Measurements from ENCODE around the gene CHL1. TPM values are rescaled to one million over a fixed set of nuclear protein-coding genes. Genes with fewer than 3 reads are reported as not detected.

CHL1 gene
- polyA plus RNA-seq, 3 donors from 2014 or later = not detected

- no peak for DNase-seq
- H3K36me3 Mint-ChIP-seq = peaks cover 4 to 13% (median 5%) of the 10 kb centered on the region in 3 donors
- H3K4me1 Mint-ChIP-seq = peaks cover 0 to 6% of the 10 kb centered on the region in 2 donors
- H3K4me3 Mint-ChIP-seq = no peak overlapping the region
- H3K9me3 Mint-ChIP-seq = peaks cover 4 to 36% (median 11%) of the 10 kb centered on the region in 6 donors
- H3K27ac Mint-ChIP-seq = no peak overlapping the region
- peaks cover 11 to 15% (median 14%) of the 10 kb centered on the region in 3 donors for H3K27me3 Mint-ChIP-seq (ENCODE audit: low read depth in 3 of 3)
Measured at GRCh38 chr3:197149-197827, 725 bp downstream of the CHL1 start.

DNA sequence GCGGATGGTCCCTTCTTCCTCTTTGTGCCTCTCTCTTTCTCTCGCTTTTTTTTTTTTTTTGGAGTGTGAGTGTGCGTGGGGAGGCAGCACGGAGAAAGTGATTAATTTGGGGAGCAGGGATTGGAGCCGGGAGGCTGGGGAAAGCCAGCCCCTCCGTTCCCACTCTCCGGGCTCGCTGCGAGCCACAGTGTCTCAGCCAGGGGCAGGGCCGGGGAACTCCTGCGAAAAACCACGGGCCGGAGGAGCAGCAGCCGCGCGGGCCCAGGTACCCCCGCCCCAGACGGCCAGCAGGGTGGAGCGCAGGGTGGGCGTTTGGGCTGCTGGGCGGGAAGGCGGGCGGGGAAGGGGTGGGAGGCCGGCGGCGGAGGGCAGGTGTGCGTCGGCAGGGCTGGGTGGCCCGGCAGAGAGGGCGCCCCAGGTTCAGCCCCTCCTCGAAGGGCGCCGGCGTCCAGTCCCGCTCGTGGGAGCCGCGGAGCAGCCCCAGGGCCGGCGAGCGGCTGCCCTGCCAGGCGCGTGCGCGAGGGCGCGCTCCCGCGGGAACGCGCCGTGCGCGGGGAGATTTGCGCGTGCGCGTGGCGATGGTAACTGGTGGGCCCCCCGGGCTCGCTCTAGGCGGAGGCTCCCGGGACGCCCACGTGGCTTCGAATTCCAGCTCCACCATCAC lies 1.4 kb downstream of the CHL1 start:
- peaks cover 4 to 13% (median 5%) of the 10 kb centered on the region in 3 donors for H3K36me3 Mint-ChIP-seq
- peaks cover 9 to 15% (median 14%) of the 10 kb centered on the region in 3 donors for H3K27me3 Mint-ChIP-seq (ENCODE audit: low read depth in 3 of 3)
- no peak for DNase-seq
- peaks cover 2 to 38% (median 11%) of the 10 kb centered on the region in 6 donors for H3K9me3 Mint-ChIP-seq
- H3K4me1 Mint-ChIP-seq = peaks cover 0 to 6% of the 10 kb centered on the region in 2 donors
- no peak overlapping the region for H3K4me3 Mint-ChIP-seq
- H3K27ac Mint-ChIP-seq = no peak overlapping the region

DNA sequence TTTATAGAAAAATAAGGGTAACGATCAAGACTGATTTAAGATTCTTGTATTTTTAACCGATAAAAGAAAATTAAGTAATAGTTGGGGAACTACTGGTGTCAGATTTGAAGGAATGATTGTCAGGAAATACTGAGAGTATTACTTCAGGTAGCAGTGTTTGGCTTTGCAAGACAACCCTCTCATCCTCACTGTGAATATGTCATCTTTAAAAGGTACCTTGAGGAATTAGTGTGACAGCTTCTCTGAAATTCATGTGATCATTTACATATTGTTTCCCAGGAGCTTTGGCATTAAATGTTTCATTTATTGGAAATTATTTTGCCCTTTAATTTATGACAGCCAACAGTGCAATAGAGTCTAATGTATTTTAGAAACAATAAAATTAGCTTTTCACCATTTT lies 3.3 kb downstream of the CHL1 start:
- H3K9me3 Mint-ChIP-seq = peaks cover under 1 to 36% (median 8%) of the 10 kb centered on the region in 6 donors
- no peak overlapping the region for H3K4me3 Mint-ChIP-seq
- H3K27ac Mint-ChIP-seq = no peak overlapping the region
- peaks cover 9 to 12% (median 12%) of the 10 kb centered on the region in 3 donors for H3K27me3 Mint-ChIP-seq (ENCODE audit: low read depth in 3 of 3)
- H3K36me3 Mint-ChIP-seq = peaks cover 4 to 8% (median 5%) of the 10 kb centered on the region in 3 donors
- DNase-seq = no peak
- peaks cover 0 to 6% of the 10 kb centered on the region in 2 donors for H3K4me1 Mint-ChIP-seq

GRCh38 chr3:200758-201325 lies 4.3 kb downstream of the CHL1 start:
- Mint-ChIP-seq H3K27me3 (ENCODE audit: low read depth in 3 of 3) (peaks cover 7 to 12% (median 7%) of the 10 kb centered on the region in 3 donors), H3K36me3 (peaks cover 4 to 5% (median 5%) of the 10 kb centered on the region in 3 donors), H3K27ac (no peak overlapping the region), H3K4me1 (peaks cover 0 to 6% of the 10 kb centered on the region in 2 donors), H3K4me3 (no peak overlapping the region), H3K9me3 (peaks cover 0 to 26% (median 6%) of the 10 kb centered on the region in 6 donors)
- DNase-seq = no peak

GRCh38 chr3:204102-204501 lies 7.5 kb downstream of the CHL1 start:
- Mint-ChIP-seq H3K27me3 (ENCODE audit: low read depth in 3 of 3) (peaks cover 0 to 4% (median under 1%) of the 10 kb centered on the region in 3 donors), H3K4me3 (no peak overlapping the region), H3K9me3 (peaks cover 0 to 17% (median 1%) of the 10 kb centered on the region in 6 donors), H3K4me1 (no peaks in the 10 kb centered on the region), H3K27ac (no peak overlapping the region), H3K36me3 (no peaks in the 10 kb centered on the region)
- DNase-seq = no peak

DNA sequence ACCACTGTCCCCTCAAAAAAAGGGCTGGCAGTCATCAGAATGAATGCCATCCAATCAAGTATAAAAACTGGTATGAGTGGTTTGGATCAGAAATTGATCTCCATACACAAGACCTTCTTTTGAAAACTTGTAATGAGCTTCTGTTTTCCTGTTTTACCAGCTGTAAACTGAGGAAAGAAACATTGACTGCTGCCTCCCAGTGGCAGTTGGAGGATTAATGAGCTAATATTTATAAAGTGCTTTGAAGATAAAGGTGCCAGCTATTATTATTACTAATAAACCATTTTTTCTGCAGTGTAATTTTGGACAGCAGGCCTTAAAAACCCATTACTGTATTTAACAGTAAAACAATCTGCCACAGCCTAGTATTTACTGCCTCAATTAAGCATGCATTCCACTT lies 11.4 kb downstream of the CHL1 start:
- no peak for DNase-seq
- Mint-ChIP-seq H3K36me3 (no peaks in the 10 kb centered on the region), H3K4me1 (no peaks in the 10 kb centered on the region), H3K27ac (no peak overlapping the region), H3K9me3 (peaks cover 0 to 13% (median 3%) of the 10 kb centered on the region in 6 donors), H3K27me3 (ENCODE audit: low read depth in 3 of 3) (peaks cover 0 to 3% (median 0%) of the 10 kb centered on the region in 3 donors), H3K4me3 (no peak overlapping the region)

GRCh38 chr3:210669-211068 lies 14.1 kb downstream of the CHL1 start:
- H3K4me3 Mint-ChIP-seq = no peak overlapping the region
- H3K4me1 Mint-ChIP-seq = no peaks in the 10 kb centered on the region
- no peak overlapping the region for H3K27ac Mint-ChIP-seq

GRCh38 chr3:212432-212831 lies 15.9 kb downstream of the CHL1 start:
- H3K4me1 Mint-ChIP-seq = no peaks in the 10 kb centered on the region
- no peak for DNase-seq
- no peak overlapping the region for H3K4me3 Mint-ChIP-seq
- H3K27ac Mint-ChIP-seq = no peak overlapping the region
- H3K36me3 Mint-ChIP-seq = no peaks in the 10 kb centered on the region
- peaks cover 0 to 19% (median 5%) of the 10 kb centered on the region in 6 donors for H3K9me3 Mint-ChIP-seq
- H3K27me3 Mint-ChIP-seq (ENCODE audit: low read depth in 3 of 3) = no peaks in the 10 kb centered on the region

More at GRCh38 chr3:210669-211068, 14.1 kb downstream of the CHL1 start:
- no peaks in the 10 kb centered on the region for H3K27me3 Mint-ChIP-seq (ENCODE audit: low read depth in 3 of 3)
- no peaks in the 10 kb centered on the region for H3K36me3 Mint-ChIP-seq
- no peak for DNase-seq
- H3K9me3 Mint-ChIP-seq = peaks cover 0 to 19% (median 3%) of the 10 kb centered on the region in 6 donors

DNA sequence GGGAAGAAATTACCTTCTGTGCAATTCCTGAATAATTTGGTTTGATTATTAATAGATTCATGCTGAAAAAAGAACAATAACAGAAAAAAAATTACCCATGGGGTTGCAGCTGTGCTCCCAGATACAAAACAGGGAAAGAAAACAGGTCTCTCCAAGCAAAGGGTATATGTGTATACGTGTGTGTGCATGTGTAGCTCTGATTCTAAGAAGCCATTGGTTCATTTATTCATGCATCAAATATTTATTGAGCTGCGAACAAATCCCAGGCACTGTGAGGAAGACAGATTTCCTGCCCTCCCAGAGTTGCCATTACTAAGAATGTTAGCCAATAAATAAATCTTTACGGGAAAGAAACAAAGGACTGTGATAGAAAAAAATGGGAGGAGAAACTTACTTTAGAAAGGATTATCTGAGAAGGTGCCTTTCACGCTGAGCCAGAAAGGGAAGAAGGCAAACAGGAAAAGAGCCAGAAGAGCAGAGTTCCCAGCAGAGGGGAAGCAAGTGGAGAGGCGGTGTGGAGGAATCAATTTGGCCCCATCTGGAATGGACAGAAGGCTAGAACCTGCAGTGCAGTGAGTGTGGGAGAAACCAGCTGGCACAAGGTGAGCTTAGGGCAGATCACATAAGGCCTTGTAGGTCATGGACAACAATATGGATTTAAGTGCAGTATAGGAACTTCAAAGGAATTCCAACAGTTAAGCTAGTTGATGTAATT lies 20.7 kb downstream of the CHL1 start:
- Mint-ChIP-seq H3K9me3 (peaks cover 3 to 30% (median 9%) of the 10 kb centered on the region in 6 donors), H3K27ac (no peak overlapping the region), H3K36me3 (no peaks in the 10 kb centered on the region), H3K27me3 (ENCODE audit: low read depth in 3 of 3) (no peaks in the 10 kb centered on the region), H3K4me3 (no peak overlapping the region), H3K4me1 (no peaks in the 10 kb centered on the region)
- no peak for DNase-seq

GRCh38 chr3:217948-218347 lies 21.4 kb downstream of the CHL1 start:
- Mint-ChIP-seq H3K27ac (no peak overlapping the region), H3K4me1 (no peaks in the 10 kb centered on the region), H3K9me3 (peaks cover 3 to 32% (median 9%) of the 10 kb centered on the region in 6 donors), H3K4me3 (no peak overlapping the region), H3K36me3 (no peaks in the 10 kb centered on the region), H3K27me3 (ENCODE audit: low read depth in 3 of 3) (no peaks in the 10 kb centered on the region)
- DNase-seq = no peak

GRCh38 chr3:228442-229182 lies 32.0 kb downstream of the CHL1 start:
- no peak overlapping the region for H3K27ac Mint-ChIP-seq
- H3K4me1 Mint-ChIP-seq = no peaks in the 10 kb centered on the region
- no peaks in the 10 kb centered on the region for H3K36me3 Mint-ChIP-seq
- H3K27me3 Mint-ChIP-seq (ENCODE audit: low read depth in 3 of 3) = no peaks in the 10 kb centered on the region
- H3K4me3 Mint-ChIP-seq = no peak overlapping the region
- no peak for DNase-seq
- H3K9me3 Mint-ChIP-seq = peaks cover 5 to 27% (median 10%) of the 10 kb centered on the region in 6 donors

GRCh38 chr3:229183-229661 lies 32.7 kb downstream of the CHL1 start:
- H3K9me3 Mint-ChIP-seq = peaks cover 5 to 24% (median 10%) of the 10 kb centered on the region in 6 donors
- DNase-seq = no peak
- H3K27ac Mint-ChIP-seq = no peak overlapping the region
- no peaks in the 10 kb centered on the region for H3K27me3 Mint-ChIP-seq (ENCODE audit: low read depth in 3 of 3)
- H3K36me3 Mint-ChIP-seq = no peaks in the 10 kb centered on the region
- no peak overlapping the region for H3K4me3 Mint-ChIP-seq
- no peaks in the 10 kb centered on the region for H3K4me1 Mint-ChIP-seq

DNA sequence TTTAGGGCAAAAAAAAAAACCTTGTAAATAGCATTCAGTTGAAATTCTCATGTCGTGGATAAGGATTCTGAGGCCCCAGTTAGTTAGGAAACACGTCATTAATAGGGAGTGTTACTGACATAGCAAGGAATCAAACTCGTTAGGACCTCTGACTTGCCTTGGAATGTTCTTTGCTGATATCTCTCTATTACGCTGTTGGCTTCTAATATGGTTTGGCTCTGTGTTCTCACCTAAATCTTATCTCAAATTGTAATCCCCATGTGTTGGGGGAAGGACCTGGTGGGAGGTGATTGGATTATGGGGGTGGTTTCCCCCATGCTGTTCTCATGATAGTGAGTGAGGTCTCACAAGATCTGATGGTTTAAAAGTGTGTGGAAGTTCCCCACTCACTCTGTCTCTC lies 40.3 kb downstream of the CHL1 start:
- no peaks in the 10 kb centered on the region for H3K27me3 Mint-ChIP-seq (ENCODE audit: low read depth in 3 of 3)
- H3K9me3 Mint-ChIP-seq = peaks cover 2 to 31% (median 6%) of the 10 kb centered on the region in 6 donors
- no peaks in the 10 kb centered on the region for H3K4me1 Mint-ChIP-seq
- no peaks in the 10 kb centered on the region for H3K36me3 Mint-ChIP-seq
- no peak for DNase-seq
- no peak overlapping the region for H3K27ac Mint-ChIP-seq
- no peak overlapping the region for H3K4me3 Mint-ChIP-seq

All from immature natural killer cell (primary cell).